GM11168 (cell line): ENCODE results near the gene ATP9B.
"Not testable (repeated sequence)": the region's sequence is repeated elsewhere in the genome, so short reads cannot be mapped to it uniquely, and the experiment has no call there.

Experiments
- in situ Hi-C: fragments of 300-500 bp; cut with MboI; formaldehyde crosslinking; loops from one replicate; pipeline ENCODE4 v1.12.0; 2022; ENCODE audit warnings: low sequenced_read_pairs; ENCODE audit not compliant: unreplicated experiment

The ATP9B gene

DNA sequence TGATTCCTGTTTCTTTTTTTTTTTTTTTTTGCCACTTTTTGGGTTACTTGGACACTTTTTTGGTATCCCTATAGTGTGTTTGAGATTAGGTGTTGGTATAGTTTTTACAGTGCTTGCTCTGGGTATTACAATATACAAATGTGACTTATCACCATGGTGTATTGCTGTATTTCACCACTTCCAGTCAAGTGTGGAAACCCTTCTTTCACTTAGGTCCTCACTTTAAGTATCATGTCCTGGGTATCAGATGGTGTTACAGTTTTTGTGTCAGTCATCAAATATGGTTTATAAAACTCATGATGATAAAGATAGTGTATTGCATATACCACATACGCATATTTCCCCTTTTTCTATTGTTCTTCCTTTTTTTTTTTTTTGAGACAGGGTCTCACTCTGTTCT lies 1.8 kb downstream of the ATP9B start:
- in situ Hi-C loops = no loop called here

- in situ Hi-C loops = no loop called here
Measured at GRCh38 chr18:79071503-79072210, 2.5 kb downstream of the ATP9B start.

GRCh38 chr18:79072655-79073054 lies 3.5 kb downstream of the ATP9B start:
- in situ Hi-C loops = not testable (repeated sequence)

DNA sequence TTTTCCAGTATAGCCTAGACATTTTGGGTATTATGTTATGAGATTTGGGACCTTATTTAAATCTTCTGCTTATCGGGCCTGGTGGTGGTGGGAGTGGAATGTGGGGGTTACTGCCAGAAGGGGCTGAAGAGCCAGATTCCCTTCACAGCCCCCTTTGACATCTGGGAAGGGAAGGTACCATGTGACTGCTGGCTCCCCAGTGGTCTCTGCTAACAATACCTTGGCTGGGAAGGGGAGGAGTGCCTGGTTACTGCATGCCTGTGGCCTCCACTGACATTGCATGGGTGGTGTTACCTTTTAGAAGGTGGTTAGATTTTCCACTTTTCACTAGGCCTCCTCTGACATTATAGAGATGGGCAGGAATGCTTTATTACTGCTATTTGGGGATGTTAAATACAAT lies 8.0 kb downstream of the ATP9B start:
- in situ Hi-C loops = no loop called here

- in situ Hi-C loops = not testable (repeated sequence)
Measured at GRCh38 chr18:79078791-79079190, 9.6 kb downstream of the ATP9B start.

GRCh38 chr18:79092874-79093273 lies 23.7 kb downstream of the ATP9B start:
- in situ Hi-C loops = no loop called here

GRCh38 chr18:79093986-79094385 lies 24.8 kb downstream of the ATP9B start:
- in situ Hi-C loops = no loop called here

GRCh38 chr18:79095216-79095615 lies 26.0 kb downstream of the ATP9B start:
- in situ Hi-C loops = no loop called here

GRCh38 chr18:79100944-79101343 lies 31.8 kb downstream of the ATP9B start:
- in situ Hi-C loops = no loop called here

DNA sequence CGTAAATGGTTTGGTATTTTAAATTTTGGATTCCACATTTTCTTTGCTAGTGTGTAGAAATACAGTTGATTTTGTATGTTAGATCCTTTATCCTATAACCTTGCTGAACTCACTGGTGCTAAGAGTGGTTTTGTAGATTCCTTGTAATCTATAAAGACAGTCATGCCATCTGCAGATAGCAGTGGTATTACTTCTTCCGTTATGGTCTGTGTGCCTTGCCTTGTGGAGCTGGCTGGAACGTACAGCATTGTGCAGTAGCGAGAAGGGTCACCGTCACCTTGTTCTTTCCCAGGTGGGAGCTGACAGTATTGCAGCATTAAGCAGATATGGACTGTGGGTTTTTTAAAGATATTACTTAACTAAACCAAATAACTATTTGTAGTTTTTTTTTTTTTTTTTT lies 33.7 kb downstream of the ATP9B start:
- in situ Hi-C loops = no loop called here

DNA sequence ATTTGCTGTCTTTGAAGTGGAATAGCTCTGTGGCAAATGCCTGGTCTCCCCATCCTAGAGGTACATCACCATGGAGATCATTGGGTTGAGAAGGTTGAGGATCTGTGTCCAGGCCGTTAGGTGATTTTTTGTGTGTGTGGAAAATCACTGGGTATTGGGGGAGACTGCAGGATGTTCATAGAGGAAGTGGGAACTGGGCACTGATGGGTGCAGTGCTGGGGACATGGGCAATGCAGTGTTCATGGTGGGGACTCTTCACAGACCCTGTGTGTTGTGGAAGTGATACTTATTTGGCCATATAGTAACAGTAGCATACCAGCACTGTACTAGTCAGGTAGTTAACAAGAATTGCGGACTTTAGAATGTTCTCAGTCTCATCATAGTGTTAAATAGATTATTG lies 34.9 kb downstream of the ATP9B start:
- in situ Hi-C loops = no loop called here

- in situ Hi-C loops = no loop called here
Measured at GRCh38 chr18:79105455-79105854, 36.3 kb downstream of the ATP9B start.

DNA sequence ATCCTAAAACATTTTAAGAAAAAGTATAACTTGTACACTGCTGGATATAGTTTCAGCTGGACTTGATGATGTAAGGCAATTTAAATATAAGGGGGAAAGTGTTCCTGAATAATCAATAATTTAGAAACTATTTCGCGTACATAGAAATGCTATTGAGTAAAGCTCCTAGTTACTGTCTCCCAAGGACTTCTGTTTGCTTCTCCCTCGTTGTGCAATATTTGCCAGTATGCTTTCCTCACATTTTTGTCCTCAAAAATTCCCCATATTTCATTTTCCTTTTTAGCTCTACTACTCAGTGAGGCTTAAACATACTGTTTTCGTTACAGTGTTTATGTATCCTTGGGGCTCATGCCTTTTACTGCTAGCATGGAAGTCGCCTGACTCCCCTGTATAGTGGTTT lies 36.9 kb downstream of the ATP9B start:
- in situ Hi-C loops = no loop called here

DNA sequence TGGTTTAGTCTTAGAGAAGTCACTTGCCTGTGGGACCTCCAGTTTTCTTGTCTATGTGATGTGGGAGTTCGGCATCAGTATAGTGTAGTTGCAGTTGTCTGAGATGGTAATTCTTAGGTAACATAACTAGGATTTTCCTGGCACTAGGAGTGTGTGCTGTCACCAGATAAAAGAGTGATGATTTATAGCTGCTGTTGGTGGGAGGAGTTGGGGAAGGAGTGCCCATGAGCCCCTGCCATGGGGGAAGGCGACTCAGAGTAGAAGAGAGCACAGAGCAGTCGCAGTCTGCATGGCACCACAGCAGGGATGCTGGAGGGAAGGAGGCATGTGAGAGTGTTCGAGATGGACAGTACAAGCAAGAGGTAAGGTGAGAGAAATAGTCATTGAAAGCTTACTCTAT lies 38.7 kb downstream of the ATP9B start:
- in situ Hi-C loops = no loop called here

- in situ Hi-C loops = no loop called here
Measured at GRCh38 chr18:79108549-79109215, 39.5 kb downstream of the ATP9B start.

- in situ Hi-C loops = no loop called here
Measured at GRCh38 chr18:79111483-79111882, 42.3 kb downstream of the ATP9B start.

- in situ Hi-C loops = no loop called here
Measured at GRCh38 chr18:79117385-79117784, 48.2 kb downstream of the ATP9B start.

DNA sequence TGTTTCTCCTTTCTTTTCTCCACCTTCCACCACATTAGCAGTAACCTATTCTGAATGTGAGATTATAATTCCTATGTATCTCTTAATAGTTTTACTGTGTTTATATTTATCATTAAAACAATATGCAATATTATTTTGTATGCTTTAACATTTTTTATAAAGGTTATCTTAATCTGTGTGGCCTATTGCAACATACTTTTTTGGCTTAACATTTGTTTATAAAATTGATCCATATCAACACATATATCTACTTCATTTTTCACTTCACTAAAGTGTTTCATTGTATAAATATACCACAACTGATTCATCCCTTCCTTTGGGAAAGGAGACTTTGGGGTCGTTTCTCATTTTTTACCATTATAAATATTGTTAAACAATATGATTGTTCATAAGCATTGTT lies 48.6 kb downstream of the ATP9B start:
- in situ Hi-C loops = no loop called here

DNA sequence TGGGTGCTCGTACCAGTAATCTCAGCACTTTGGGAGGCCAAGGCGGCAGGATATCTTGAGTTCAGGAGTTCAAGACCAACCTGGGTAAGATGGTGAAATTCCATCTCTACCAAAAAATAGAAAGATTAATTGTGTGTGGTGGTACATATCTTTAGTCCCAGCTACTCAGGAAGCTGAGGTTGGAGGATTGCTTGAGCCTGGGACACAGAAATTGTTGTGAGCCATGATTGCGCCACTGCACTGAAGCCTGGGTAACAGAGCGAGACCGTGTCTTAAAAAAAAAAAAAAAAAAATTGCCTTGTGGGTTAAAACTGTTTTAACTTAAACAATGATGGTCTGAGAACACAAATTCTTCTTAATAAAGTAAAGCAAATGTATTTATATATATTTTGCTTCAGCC lies 49.6 kb downstream of the ATP9B start:
- in situ Hi-C loops = no loop called here

DNA sequence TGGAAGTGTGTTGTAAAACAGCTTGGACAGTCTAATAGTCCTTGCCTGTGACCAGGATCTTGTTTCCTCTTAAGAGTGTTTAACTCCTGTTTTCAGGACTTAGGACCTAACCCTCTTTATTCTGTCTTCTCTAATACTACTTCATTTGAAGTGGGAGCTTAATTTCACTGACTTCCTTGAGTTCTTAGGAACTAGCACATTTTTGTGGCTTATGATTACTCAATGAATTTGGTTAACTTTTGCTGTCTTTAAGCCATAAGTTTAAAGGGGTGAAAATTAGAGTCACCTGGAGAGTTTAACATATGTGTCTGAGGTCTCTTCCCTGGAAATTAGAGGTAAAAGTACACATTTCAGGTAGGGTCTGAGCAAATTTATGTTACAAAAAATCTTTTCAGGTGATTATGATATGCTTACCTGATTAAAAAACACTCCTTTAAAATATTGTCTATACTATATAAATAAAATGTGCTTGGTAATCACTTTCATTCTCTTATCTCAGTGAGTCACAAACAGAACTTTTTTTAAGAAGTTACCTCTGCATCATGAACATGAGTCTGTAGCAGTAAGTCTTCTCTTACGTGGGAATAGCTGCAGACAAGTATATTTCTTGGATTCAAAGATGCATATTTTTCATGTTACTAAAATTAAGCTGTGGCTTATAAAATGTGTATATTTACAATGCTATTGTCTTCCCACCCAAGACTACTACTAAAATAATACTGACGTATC lies 52.7 kb downstream of the ATP9B start:
- in situ Hi-C loops = no loop called here

- in situ Hi-C loops = no loop called here
Measured at GRCh38 chr18:79123948-79124347, 54.8 kb downstream of the ATP9B start.
